BJ (cell line): Measurements from ENCODE around the gene COPG1. TPM values are rescaled to one million over a fixed set of nuclear protein-coding genes. Genes with fewer than 3 reads are reported as not detected.
A peak's percentile ranks its signal among the peaks of the same experiment; 100 is the strongest.

Experiments
- CTCF ChIA-PET: fragments of 350-600 bp; formaldehyde crosslinking; extraction: SDS; loops from one replicate; lab custom pipeline; 2021; ENCODE audit warnings: antibody characterized with exemption, inconsistent platforms; lab: Yijun Ruan, JAX
- POLR2A ChIA-PET: fragments of 300-600 bp; sonication (Branson Sonifier 250); formaldehyde crosslinking; extraction: SDS; loops from one replicate; lab custom pipeline; 2021; ENCODE audit warnings: antibody characterized with exemption; lab: Charles Lee
- DNase-seq: peaks from one replicate; pipeline ENCODE4 v3.0.0-alpha.2; 2011; ENCODE audit warnings: low read depth
- H3K27me3 ChIP-seq: 2 replicates; pipeline ENCODE4 v1.6.0; 2011; ENCODE audit warnings: low read length; ENCODE audit not compliant: control insufficient read depth, insufficient read depth
- H3K36me3 ChIP-seq: 2 replicates; pipeline ENCODE4 v1.5.1; 2011; ENCODE audit warnings: low read length; ENCODE audit not compliant: control insufficient read depth, insufficient read depth
- H3K4me3 ChIP-seq: 2 replicates; pipeline ENCODE4 v1.5.1; 2011; ENCODE audit warnings: low read depth, mild to moderate bottlenecking, control low read depth, low read length
- CTCF ChIP-seq: IDR thresholded peaks from 2 replicates; pipeline ENCODE4 v1.5.1; 2011; ENCODE audit warnings: low read depth, mild to moderate bottlenecking, control low read depth, inconsistent platforms, low read length, moderate library complexity; ENCODE audit not compliant: insufficient read depth
- polyA minus RNA-seq: library from RNA; depleted of rRNA, polyadenylated mRNA; stranded (reverse); fragments of >200 nt; gene quantifications from 2 replicates; pipeline ENCODE4 v1.2.3, GENCODE V29; 2011; rRNA and poly(A)+ RNA removed
- polyA plus RNA-seq: library from polyadenylated mRNA; depleted of rRNA; stranded (reverse); fragments of >200 nt; gene quantifications from 2 replicates; pipeline ENCODE4 v1.2.3, GENCODE V29; 2011; rRNA removed

The COPG1 gene
- polyA plus RNA-seq = 181 and 220 TPM in 2 replicates
- 349 and 510 TPM in 2 replicates for polyA minus RNA-seq

GRCh38 chr3:129249284-129250065 is at the start of gene COPG1:
Gene COPG1, plus strand, starts transcription at chr3:129249606. Its CDS starts 104 bp downstream, at chr3:129249710.
- TF ChIP-seq CTCF = no peak
- ChIA-PET POLR2A (interaction anchor here (0.5 to 1.0 kb wide), 6 partner anchors 11 to 402 kb away, joined by 3 to 10 read pairs (median 3); no protein-coding TSS in a partner anchor), CTCF (interaction anchor here (0.6 to 1.8 kb wide), 8 partner anchors 10 to 283 kb away, joined by 3 to 16 read pairs (median 4); a partner anchor contains a TSS)
- peak; percentile 52 for DNase-seq
- Histone ChIP-seq H3K4me3 (peak within 1 kb of the TSS; percentile 79), H3K27me3 (no peaks in the 10 kb centered on the region), H3K36me3 (peaks cover 12% of the 10 kb centered on the region)

- no peaks in the 10 kb centered on the region for H3K27me3 ChIP-seq
- no peak for TF ChIP-seq CTCF
- H3K4me3 ChIP-seq = no peak overlapping the region
- no peak for DNase-seq
- POLR2A ChIA-PET = no interaction called here
- H3K36me3 ChIP-seq = no peaks in the 10 kb centered on the region
- CTCF ChIA-PET = interaction anchor here (1.4 kb wide), 1 partner anchor 9 kb away, joined by 5 read pairs; no protein-coding TSS in a partner anchor
These were observed 44.9 kb upstream of the COPG1 start for GRCh38 chr3:129204473-129204872.

GRCh38 chr3:129205109-129205832 is 44.1 kb upstream of the COPG1 start:
- no peaks in the 10 kb centered on the region for H3K36me3 ChIP-seq
- no peak for TF ChIP-seq CTCF
- POLR2A ChIA-PET = no interaction called here
- no peak for DNase-seq
- H3K27me3 ChIP-seq = no peaks in the 10 kb centered on the region
- CTCF ChIA-PET = interaction anchor here (1.4 kb wide), 1 partner anchor 9 kb away, joined by 5 read pairs; no protein-coding TSS in a partner anchor
- no peak overlapping the region for H3K4me3 ChIP-seq

- Histone ChIP-seq H3K27me3 (no peaks in the 10 kb centered on the region), H3K36me3 (no peaks in the 10 kb centered on the region), H3K4me3 (no peak overlapping the region)
- POLR2A ChIA-PET = no interaction called here
- CTCF ChIA-PET = no interaction called here
- DNase-seq = no peak
- no peak for TF ChIP-seq CTCF
These were observed 41.9 kb upstream of the COPG1 start for GRCh38 chr3:129207479-129207878.

- H3K4me3 ChIP-seq = no peak overlapping the region
- ChIA-PET POLR2A (no interaction called here), CTCF (interaction anchor here (1.1 to 1.3 kb wide), 2 partner anchors 15 to 34 kb away, joined by 3 to 5 read pairs; no protein-coding TSS in a partner anchor)
- no peaks in the 10 kb centered on the region for H3K27me3 ChIP-seq
- TF ChIP-seq CTCF = no peak
- no peak for DNase-seq
- H3K36me3 ChIP-seq = no peaks in the 10 kb centered on the region
These were observed 38.1 kb upstream of the COPG1 start for GRCh38 chr3:129211345-129211744.
